ENCODE measurements around the gene PRMT7.

- TF ChIP-seq CTCF (IDR thresholded peaks at IDR 0.05; ENCODE audit: insufficient read depth, low read depth, low read length) (no peak), EZH2 (IDR thresholded peaks at IDR 0.05; ENCODE audit: insufficient read depth, low read length) (no peak)
Observed at GRCh38 chr16:68272507-68273209, 38.2 kb upstream of the PRMT7 start.

All from astrocyte (in vitro differentiated cells and primary cell).